ENCODE results near the gene ADAMTSL3.
"Not testable (repeated sequence)": the region's sequence is repeated elsewhere in the genome, so short reads cannot be mapped to it uniquely, and the experiment has no call there.

ADAMTSL3 gene

GRCh38 chr15:83930392-83931212, 276.7 kb downstream of the ADAMTSL3 start:
- no peak for FAIRE-seq

GRCh38 chr15:83935774-83936173, 281.9 kb downstream of the ADAMTSL3 start:
- peak; percentile 45 for FAIRE-seq

GRCh38 chr15:83940136-83940535, 286.2 kb downstream of the ADAMTSL3 start:
- no peak for FAIRE-seq

GRCh38 chr15:83943043-83943442, 289.1 kb downstream of the ADAMTSL3 start:
- no peak for FAIRE-seq

GRCh38 chr15:83943849-83944404, 290.0 kb downstream of the ADAMTSL3 start:
- no peak for FAIRE-seq

- no peak for FAIRE-seq
Measured at GRCh38 chr15:83947156-83947555, 293.2 kb downstream of the ADAMTSL3 start.

GRCh38 chr15:83954506-83954905, 300.6 kb downstream of the ADAMTSL3 start:
- FAIRE-seq: no peak

GRCh38 chr15:83955806-83956265, 301.9 kb downstream of the ADAMTSL3 start:
- no peak for FAIRE-seq

GRCh38 chr15:83956887-83957286, 303.0 kb downstream of the ADAMTSL3 start:
- no peak for FAIRE-seq

GRCh38 chr15:83959477-83959876, 305.6 kb downstream of the ADAMTSL3 start:
- no peak for FAIRE-seq

GRCh38 chr15:83960192-83960829, 306.4 kb downstream of the ADAMTSL3 start:
- FAIRE-seq: no peak

GRCh38 chr15:83961311-83961710, 307.4 kb downstream of the ADAMTSL3 start:
- no peak for FAIRE-seq

GRCh38 chr15:83964967-83965366, 311.0 kb downstream of the ADAMTSL3 start:
- not testable (repeated sequence) for FAIRE-seq

- no peak for FAIRE-seq
Measured at GRCh38 chr15:83970295-83970890, 316.5 kb downstream of the ADAMTSL3 start.

- no peak for FAIRE-seq
Measured at GRCh38 chr15:83971992-83972391, 318.1 kb downstream of the ADAMTSL3 start.

- no peak for FAIRE-seq
Measured at GRCh38 chr15:83973816-83974215, 319.9 kb downstream of the ADAMTSL3 start.

GRCh38 chr15:83977992-83978391, 324.1 kb downstream of the ADAMTSL3 start:
- FAIRE-seq: no peak

GRCh38 chr15:83978588-83978987, 324.7 kb downstream of the ADAMTSL3 start:
- no peak for FAIRE-seq

- no peak for FAIRE-seq
Measured at GRCh38 chr15:83980637-83981036, 326.7 kb downstream of the ADAMTSL3 start.

- no peak for FAIRE-seq
Measured at GRCh38 chr15:83982748-83983147, 328.8 kb downstream of the ADAMTSL3 start.

- no peak for FAIRE-seq
Measured at GRCh38 chr15:83983634-83984458, 329.9 kb downstream of the ADAMTSL3 start.

- FAIRE-seq: no peak
Measured at GRCh38 chr15:83984601-83985000, 330.7 kb downstream of the ADAMTSL3 start.

- FAIRE-seq: no peak
Measured at GRCh38 chr15:83991163-83991562, 337.2 kb downstream of the ADAMTSL3 start.

Data from G401.6 (cell line).